Muscle of arm (tissue), 14 donors: ENCODE data around the gene PPID. TPM values are rescaled to one million over a fixed set of nuclear protein-coding genes. Genes with fewer than 3 reads are reported as not detected.
"Not testable (repeated sequence)": the region's sequence is repeated elsewhere in the genome, so short reads cannot be mapped to it uniquely, and the experiment has no call there.

Source experiments
- DNase-seq: peaks from one replicate; pipeline ENCODE4 v3.0.0-alpha.2; 2013
- long read RNA-seq, 11 donors: transcript quantifications; one replicate each; lab custom pipeline, GENCODE V29; 2026
- polyA plus RNA-seq, 12 donors: library from polyadenylated mRNA; unstranded; fragments of 120-200 nt; gene quantifications; one replicate each; pipeline ENCODE4 v1.2.1, GENCODE V29; 2013; ENCODE audit not compliant: insufficient read length in 12 of 12

The PPID gene
- 10 to 100 TPM in 11 of 12 donors, not detected in 1; 43.1 to 69.7 (median 57.8) TPM for polyA plus RNA-seq
- long read RNA-seq, donor 1, transcript PPID-201 (10 exons, 1,823 nt): major isoform, 11 of 16 reads
- long read RNA-seq, donor 1, partial matches to known transcripts: 5 of 16 reads
- long read RNA-seq, donor 1, other reads (novel, unspliced or antisense): 0 of 16 reads
- long read RNA-seq, donor 2, transcript PPID-201 (10 exons, 1,823 nt): major isoform, 22 of 22 reads
- long read RNA-seq, donor 2, partial matches to known transcripts: 0 of 22 reads
- long read RNA-seq, donor 2, other reads (novel, unspliced or antisense): 0 of 22 reads
- long read RNA-seq, donor 3, transcript PPID-201 (10 exons, 1,823 nt): major isoform, 6 of 6 reads
- long read RNA-seq, donor 3, partial matches to known transcripts: 0 of 6 reads
- long read RNA-seq, donor 3, other reads (novel, unspliced or antisense): 0 of 6 reads
- long read RNA-seq, donor 4, transcript PPID-201 (10 exons, 1,823 nt): major isoform, 7 of 7 reads
- long read RNA-seq, donor 4, partial matches to known transcripts: 0 of 7 reads
- long read RNA-seq, donor 4, other reads (novel, unspliced or antisense): 0 of 7 reads
- long read RNA-seq, donor 5, transcript PPID-201 (10 exons, 1,823 nt): major isoform, 23 of 41 reads
- long read RNA-seq, donor 5, partial matches to known transcripts: 18 of 41 reads
- long read RNA-seq, donor 5, other reads (novel, unspliced or antisense): 0 of 41 reads
- long read RNA-seq, donor 6, transcript PPID-201 (10 exons, 1,823 nt): major isoform, 6 of 6 reads
- long read RNA-seq, donor 6, partial matches to known transcripts: 0 of 6 reads
- long read RNA-seq, donor 6, other reads (novel, unspliced or antisense): 0 of 6 reads
- long read RNA-seq, donor 7, transcript PPID-201 (10 exons, 1,823 nt): major isoform, 8 of 8 reads
- long read RNA-seq, donor 7, partial matches to known transcripts: 0 of 8 reads
- long read RNA-seq, donor 7, other reads (novel, unspliced or antisense): 0 of 8 reads
- long read RNA-seq, donor 8, transcript PPID-201 (10 exons, 1,823 nt): major isoform, 16 of 16 reads
- long read RNA-seq, donor 8, partial matches to known transcripts: 0 of 16 reads
- long read RNA-seq, donor 8, other reads (novel, unspliced or antisense): 0 of 16 reads
- long read RNA-seq, donor 9, partial matches to known transcripts: 0 of 3 reads
- long read RNA-seq, donor 9, other reads (novel, unspliced or antisense): 0 of 3 reads
- long read RNA-seq, donor 10, transcript PPID-201 (10 exons, 1,823 nt): major isoform, 12 of 12 reads
- long read RNA-seq, donor 10, partial matches to known transcripts: 0 of 12 reads
- long read RNA-seq, donor 10, other reads (novel, unspliced or antisense): 0 of 12 reads
- long read RNA-seq, donor 11, transcript PPID-201 (10 exons, 1,823 nt): major isoform, 11 of 21 reads
- long read RNA-seq, donor 11, partial matches to known transcripts: 5 of 21 reads
- long read RNA-seq, donor 11, other reads (novel, unspliced or antisense): 5 of 21 reads

DNA sequence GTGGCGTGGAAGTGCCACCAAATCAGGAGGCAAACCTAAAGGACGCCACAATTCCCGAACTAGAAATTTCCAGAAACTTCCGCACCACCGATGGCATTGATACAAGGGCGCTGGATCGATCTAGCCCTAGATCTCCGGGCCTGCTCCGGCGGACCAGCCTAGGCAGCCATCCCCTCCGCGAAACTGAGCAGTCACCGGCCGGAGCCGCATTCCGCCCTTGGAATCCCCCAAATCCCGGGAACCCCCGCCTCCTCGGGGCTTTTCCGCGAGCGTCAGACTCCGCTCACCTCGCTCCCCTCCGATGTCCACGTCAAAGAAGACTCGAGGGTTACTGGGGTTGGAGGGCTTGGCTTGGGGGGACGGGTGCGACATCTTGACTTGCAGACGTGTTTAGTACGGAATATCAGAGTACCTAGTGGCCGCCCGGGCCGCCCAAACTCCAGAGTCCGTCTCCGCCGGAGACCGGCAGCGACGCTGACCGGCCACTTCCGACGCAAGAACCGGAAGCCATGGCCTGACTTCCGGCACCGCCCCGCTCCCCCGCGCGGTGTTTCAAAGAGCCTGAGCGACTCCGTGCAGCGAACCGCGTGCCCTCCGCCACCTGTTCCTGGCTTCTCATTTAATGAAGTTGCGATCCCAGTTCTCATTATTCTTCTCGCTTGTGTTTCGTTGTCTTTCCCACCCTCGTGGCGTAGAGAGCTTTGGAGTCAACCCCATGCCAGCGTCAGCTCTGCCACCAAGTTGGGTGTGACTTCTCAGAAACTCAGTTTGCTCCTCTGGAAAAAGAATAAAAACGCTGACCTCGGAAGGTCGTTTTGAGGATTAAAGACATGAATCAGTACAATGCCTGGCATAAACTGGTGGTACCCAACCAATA lies at the start of gene PPID:
Gene PPID, minus strand, starts transcription at position 480 of the 877 bp plus-strand sequence. Its CDS starts 108 bp downstream, at position 372.
- peak; percentile 88 for DNase-seq

DNA sequence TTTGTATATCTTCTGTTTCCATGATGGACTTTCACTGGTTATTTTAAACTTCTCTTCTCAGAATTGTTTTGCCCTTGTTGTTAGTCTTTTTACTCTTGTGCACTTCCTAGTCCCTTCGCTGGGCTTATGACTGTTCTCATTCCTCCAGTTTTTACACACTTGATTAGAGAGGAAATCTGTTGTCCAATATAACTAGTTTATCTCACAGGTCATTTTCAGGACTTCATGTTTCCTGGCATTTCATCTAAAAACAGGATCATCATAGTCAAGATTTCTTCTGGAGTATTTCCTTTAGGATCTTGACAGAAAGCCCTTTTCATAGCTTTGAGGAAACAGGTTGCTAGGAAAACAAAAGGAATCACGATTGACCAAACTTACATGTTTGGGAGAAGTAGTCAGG lies 48.6 kb upstream of the PPID start:
- no peak for DNase-seq

DNA sequence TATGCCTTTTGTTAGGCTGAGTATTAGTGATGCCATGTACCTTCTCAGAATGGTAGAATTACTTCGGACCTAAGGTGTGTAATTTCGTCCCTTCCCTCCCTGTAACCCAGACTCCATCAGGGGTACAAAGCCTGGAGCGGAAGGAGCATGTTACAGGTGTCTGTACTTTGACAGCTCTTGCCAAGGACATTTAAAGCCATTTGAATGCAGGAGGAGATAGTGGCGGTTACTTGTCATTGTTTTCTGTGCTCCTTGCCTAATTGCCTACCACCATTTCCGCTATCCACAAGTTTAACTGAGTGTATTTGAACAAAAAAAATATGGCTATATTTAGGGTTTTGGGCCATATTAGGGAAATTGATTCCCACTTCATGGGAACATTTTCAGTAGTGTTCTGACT lies 47.5 kb upstream of the PPID start:
- DNase-seq: no peak

DNA sequence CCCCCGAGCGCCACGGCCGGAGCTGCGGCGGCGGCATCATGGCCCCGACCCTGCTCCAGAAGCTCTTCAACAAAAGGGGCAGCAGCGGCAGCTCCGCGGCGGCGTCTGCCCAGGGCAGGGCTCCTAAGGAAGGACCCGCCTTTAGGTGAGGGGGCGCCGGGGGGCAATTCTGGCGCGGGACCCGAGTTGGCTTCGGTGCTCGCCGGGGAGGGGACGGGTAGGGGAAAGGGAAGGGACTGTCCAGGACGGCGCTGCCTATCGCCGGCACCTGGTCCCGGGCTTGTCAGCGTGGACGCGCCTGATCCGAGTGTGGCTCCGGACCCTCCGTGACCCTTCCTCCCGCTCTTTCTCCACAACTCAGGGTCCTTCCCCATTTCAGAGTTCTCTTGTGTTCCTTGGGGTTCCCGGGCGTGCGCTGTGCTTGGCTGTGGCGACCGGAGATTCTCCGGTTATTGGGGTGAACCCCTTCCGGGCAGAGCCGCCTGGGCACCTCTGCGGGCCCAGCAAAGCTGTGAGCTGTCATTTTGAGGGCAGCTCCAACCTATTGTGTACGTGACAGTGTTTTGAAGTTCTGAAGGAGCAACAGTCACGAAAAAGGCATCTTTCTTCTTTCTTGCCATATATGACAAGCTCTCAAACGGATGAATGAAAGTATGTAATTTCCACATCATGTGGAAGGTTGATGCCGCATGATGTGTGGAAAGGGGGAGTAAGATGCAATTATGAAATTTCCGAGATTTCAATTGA lies 46.2 kb upstream of the PPID start:
- DNase-seq: peak; percentile 48

DNA sequence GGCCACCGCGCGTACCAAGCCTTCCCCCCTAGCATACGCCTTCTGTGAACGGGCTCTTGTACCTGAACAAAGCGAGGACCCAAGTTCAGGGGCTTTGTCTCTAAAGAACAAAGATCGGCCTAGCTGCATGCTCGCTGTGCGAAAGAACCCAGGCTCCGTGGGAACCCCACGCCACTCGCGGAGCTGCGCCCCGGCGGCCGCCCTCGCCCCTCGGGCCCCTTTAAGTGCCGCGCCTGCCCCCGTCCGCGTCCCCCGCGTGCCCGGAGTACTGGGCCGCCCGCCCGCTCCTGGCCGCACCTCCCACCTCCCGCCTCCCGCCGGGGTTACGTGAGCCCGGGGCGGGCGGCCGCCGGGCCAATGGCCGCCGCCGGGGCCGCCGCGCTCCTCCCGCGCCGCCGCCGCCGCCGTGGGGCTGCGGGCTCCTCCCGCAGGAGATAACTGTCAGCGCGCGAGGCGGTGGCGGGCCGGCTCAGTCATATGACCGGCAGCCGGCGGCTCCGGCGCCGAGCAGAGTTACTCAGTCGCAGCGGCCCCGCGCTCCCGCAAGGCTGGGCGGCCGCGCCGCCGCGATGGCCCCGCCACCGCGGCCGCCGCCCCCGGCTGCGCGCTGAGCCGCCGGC lies 45.5 kb upstream of the PPID start, which contains the start of gene FNIP2:
Gene FNIP2, plus strand, starts transcription at position 472 of the 620 bp plus-strand sequence. CDS start 187 bp downstream, outside the sequence.
- peak; percentile 70 for DNase-seq

DNA sequence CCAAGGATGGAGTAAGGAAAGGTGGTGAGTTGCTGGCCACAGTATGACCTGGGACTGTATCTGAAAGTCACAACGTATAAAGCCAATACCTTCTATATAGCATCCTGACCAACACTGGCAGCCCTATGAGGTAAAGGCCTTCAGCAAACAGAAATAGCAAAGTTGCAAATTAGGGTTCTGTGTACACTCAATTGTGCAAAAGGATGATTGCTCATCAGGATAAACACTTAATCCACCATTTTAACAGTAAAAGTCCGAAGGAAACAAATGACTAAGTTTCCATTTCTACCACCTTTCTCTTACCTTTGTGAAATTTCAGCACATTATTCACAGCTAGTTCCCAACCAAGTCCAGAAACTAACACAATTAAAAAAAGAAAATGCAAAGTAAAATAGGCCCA lies 44.3 kb upstream of the PPID start:
- no peak for DNase-seq

DNA sequence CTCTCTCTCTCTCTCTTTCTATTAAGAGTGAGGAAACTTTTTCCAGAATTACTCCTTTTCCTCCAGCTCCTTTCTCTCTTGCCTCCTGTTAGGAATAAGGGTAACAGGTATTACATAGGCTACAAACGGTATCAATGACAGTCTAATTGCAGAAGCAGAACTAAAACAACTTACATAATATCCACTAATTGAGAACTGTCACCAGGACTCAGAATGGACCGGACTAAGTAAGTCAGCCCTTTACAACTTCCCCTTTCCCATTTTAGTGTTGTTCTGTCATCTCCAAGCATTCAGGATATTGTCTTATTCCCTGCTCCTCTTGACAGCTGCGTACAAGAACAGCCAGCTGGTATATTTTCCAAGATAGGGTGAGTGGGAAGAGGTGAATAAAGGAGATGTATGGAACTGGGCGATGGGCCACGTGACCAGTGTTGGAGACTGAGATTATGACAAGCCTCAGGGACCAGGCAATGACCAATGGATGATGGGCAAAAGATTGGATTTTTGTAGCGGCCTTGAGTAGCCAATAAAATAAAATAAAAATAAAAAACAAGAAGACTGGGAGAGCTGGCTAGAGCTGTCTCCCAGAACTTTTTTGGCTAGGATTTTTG lies 43.3 kb upstream of the PPID start:
- no peak for DNase-seq

DNA sequence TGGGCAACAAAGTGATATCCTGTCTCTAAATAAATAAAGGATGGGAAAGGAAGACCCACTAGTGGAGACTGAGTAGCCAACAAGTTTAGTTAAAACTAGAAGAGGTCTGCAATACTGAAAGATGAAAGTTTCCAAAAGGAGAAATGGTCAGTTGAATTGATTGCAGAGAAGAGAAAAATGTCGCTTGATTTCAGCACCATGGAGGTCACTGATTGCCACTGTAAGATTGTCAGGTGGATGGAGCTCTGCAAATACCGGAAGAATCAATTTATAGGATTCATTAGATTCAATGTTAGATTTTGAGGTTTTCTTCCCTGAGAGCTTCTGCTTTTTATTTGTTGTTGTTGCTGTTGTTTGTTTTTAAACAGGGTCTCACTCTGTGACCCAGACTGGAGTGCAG lies 40.3 kb upstream of the PPID start:
- no peak for DNase-seq

DNA sequence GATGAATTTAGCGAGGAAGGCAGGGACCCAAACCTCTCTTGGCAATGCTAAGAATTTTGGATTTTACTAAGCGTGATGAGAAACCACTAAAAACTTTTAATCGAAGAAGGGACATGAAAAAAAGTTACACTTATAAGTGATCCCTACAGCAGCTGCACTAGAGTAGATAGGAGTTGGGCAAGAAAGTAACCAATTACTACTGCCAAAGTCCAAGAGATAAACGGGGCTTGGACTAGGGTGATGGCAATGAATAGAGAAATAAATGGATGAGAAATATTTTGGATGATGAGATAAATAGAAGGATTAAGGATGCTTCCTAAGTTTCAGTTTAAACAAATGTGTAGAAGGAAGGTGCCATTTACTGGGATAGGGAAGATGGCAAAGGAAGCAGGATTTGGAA lies 39.4 kb upstream of the PPID start:
- DNase-seq: no peak

DNA sequence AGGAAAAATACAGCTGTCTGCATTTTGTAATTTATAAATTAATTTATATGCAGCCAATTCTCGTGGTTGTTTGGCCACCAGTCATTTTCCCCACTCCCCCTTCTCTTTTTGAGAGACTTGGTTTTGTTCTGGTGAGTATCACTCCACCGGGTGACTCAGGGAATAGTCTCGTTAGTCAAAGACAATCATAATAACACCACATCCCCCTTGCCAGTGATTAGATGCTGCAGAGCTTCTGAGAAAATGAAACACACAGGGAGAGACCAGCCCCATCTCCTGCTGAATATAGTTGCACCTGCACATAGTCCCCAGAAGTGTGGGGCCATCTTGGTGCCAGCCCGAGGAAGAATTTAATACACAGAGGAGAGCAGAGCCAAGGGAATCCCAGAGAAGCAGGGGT lies 37.7 kb upstream of the PPID start:
- no peak for DNase-seq

DNA sequence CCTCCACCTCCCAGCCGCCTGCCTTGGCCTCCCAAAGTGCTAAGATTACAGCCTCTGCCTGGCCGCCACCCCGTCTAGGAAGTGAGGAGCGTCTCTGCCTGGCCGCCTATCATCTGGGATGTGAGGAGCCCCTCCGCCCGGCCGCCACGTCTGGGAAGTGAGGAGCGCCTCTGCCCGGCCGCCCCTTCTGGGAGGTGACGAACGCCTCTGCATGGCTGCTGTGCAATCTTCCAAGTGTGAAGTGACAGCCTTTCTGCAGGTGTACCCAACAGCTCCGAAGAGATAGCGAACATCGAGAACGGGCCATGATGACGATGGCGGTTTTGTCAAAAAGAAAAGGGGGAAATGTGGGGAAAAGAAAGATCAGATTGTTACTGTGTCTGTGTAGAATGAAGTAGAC lies 36.3 kb upstream of the PPID start:
- DNase-seq: not testable (repeated sequence)

DNA sequence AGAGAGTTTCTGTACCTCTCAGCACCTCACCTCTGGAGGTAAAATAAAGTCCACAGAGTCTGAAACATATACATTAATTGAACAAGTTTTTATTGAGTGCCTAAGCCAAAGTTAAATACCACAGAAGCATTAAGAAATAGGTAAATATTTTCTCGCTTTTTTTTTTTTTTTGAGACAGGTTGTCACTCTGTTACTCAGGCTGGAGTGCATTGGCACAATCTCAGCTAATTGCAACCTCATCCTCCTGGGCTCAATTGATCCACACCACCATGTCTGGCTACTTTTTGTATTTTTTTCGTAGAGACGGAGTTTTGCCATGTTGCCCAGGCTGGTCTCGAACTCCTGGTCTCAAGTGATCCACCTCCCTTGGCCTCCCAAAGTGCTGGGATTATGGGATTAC lies 35.5 kb upstream of the PPID start:
- no peak for DNase-seq

DNA sequence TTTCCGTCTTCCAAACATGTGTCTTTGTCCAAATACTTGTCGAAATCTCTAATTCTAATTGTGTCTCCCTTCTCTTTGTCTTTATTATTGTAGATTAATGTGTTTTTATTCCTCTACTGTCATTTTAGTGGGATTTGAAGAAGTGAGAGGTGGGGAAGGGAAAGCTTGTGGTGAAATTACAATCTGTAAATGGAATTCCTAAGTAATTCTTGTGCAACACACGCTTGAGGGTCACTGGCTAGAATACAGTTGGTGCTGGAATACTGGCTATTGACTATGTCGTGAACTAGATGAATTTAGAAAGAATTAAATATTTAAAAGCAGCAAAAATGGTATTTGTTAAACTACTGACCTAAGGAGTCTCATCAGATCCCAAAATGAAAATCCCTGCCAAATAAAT lies 34.9 kb upstream of the PPID start:
- DNase-seq: no peak

DNA sequence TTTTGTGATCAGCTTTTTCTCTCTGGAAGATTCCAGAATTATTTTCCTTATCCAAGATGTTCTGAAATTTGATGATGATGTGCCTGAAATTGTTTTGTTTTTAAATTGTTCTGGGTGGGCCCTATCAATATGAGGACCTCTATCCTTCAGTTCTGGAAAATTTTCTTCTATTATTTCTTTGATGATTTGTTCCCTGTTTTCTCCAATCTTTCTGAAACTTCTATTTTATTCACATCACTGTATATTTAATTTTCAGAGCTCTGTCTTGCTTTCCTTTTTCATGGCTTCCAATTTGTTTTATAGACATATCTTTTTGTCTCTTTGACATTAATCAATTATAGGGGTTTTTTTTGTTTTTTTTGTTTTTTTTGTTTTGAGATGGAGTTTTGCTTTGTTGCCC lies 33.4 kb upstream of the PPID start:
- no peak for DNase-seq

DNA sequence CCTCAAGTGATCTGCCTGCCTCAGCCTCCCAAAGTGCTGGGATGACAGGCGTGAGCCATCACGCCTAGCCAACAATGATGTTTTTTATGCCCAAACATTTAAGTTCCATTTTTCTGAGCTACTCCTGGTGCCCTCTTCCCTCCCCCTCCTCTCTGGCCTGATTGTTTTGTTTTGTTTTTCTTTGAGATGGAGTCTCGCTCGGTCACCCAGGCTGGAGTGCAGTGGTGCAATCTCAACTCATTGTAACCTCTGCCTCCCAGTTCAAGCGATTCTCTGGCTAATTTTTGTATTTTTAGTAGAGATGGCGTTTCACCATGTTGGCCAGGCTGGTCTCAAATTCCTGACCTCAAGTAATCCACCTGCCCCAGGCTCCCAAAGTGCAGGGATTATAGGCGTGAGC lies 32.6 kb upstream of the PPID start:
- not testable (repeated sequence) for DNase-seq

DNA sequence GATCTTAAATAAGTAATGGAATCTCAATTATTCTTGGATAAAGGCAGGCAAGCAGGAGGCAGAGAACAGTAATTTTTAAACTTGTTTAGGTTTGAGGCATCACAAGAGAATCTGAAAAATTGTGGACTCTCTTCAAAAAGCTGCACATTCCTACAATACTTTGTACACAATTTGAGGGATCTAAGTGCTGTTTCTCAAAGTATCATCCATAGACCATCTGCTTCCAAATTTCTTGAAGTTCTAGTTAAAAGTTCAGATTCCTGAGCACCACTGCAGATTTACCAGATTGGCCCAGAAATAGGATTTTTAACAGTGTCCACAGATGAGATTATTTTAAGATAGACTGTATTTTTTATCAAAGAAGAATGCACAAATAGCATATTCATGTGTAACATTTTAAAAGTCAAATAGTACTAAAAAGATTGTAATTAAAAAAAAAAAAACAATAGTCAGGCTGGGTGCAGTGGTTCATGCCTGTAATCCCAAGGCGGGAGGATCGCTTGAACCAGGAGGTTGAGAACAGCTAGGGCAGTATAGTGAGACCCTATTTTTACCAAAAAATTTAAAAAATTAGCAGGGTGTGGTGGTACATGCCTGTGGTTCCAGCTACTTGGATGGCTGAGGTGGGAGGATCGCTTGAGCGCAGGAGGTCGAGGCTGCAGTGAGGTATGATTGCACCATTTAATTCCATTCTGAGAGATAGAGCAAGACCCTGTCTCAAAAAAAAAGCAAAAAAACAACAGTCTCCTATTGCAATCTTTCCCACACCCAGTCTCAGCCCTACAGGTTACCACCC lies 31.4 kb upstream of the PPID start:
- no peak for DNase-seq

DNA sequence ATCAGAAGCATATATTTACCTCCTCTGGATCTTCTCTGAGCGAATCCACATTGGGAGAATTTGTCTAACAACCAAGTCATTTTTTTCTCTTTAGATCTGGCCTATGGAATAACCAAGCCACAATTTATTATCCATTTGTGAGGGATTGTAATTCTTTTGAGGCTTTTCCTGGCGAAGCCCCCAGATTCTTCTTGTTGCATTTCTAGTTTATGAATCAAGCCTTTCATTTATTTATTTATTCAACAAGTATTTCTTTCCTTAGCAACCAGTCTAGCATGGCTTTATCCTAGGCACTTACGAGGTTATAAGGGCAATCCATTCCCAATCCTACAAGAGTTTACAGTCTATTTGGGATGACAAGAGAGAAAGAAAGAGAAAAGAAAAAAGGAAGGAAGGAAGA lies 27.2 kb upstream of the PPID start:
- no peak for DNase-seq

DNA sequence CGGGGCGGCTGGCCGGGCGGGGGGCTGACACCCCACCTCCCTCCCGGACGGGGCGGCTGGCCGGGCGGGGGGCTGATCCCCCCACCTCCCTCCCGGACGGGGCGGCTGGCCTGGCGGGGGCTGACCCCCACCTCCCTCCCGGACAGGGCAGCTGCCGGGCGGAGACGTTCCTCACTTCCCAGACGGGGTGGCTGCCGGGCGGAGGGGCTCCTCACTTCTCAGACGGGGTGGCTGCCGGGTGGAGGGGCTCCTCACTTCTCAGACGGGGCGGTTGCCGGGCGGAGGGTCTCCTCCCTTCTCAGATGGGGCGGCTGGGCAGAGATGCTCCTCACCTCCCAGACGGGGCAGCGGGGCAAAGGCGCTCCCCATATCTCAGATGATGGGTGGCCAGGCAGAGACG lies 23.3 kb upstream of the PPID start:
- DNase-seq: not testable (repeated sequence)
